Karpas-422 (cell line): ENCODE results near the gene DUSP8. TPM values are rescaled to one million over a fixed set of nuclear protein-coding genes. Genes with fewer than 3 reads are reported as not detected.

Source experiments
- DNase-seq: peaks from one replicate; pipeline ENCODE4 v3.0.0-alpha.2; 2015
- H2AFZ ChIP-seq: fragments of 200-600 bp; sonication (generic); 2 replicates; pipeline ENCODE4 v1.6.1; 2014; ENCODE audit warnings: antibody characterized with exemption, low read length, mixed read lengths
- H3K27ac ChIP-seq: fragments of 200-600 bp; sonication (generic); 2 replicates; pipeline ENCODE4 v1.5.1; 2014; ENCODE audit warnings: mild to moderate bottlenecking, low read length, moderate library complexity
- H3K27me3 ChIP-seq: fragments of 200-600 bp; sonication (generic); 2 replicates; pipeline ENCODE4 v1.6.1; 2014; ENCODE audit warnings: low read length, mixed read lengths
- H3K36me3 ChIP-seq: fragments of 200-600 bp; sonication (generic); 2 replicates; pipeline ENCODE4 v1.6.1; 2014; ENCODE audit warnings: low read length, mixed read lengths; ENCODE audit not compliant: insufficient read depth
- H3K4me1 ChIP-seq: fragments of 200-600 bp; sonication (generic); 2 replicates; pipeline ENCODE4 v1.6.1; 2014; ENCODE audit warnings: mild to moderate bottlenecking, low read length, mixed read lengths
- H3K4me2 ChIP-seq: fragments of 200-600 bp; sonication (generic); 2 replicates; pipeline ENCODE4 v1.6.1; 2014; ENCODE audit warnings: low read length, low read depth, mild to moderate bottlenecking; ENCODE audit not compliant: poor library complexity, severe bottlenecking
- H3K4me3 ChIP-seq: fragments of 200-600 bp; sonication (generic); 2 replicates; pipeline ENCODE4 v1.5.1; 2014; ENCODE audit warnings: mild to moderate bottlenecking, antibody characterized with exemption, low read length, mixed read lengths
- H3K79me2 ChIP-seq: fragments of 200-600 bp; sonication (generic); 2 replicates; pipeline ENCODE4 v1.6.1; 2014; ENCODE audit warnings: mild to moderate bottlenecking, low read length, mixed read lengths
- H3K9ac ChIP-seq: fragments of 200-600 bp; sonication (generic); 2 replicates; pipeline ENCODE4 v1.6.0; 2014; ENCODE audit warnings: low read length
- H3K9me2 ChIP-seq: fragments of 200-600 bp; sonication (generic), shearing (Covaris generic); replicated peaks from 2 replicates; pipeline ENCODE4 v1.6.0; 2014; ENCODE audit warnings: mild to moderate bottlenecking, low read length, moderate library complexity; ENCODE audit not compliant: insufficient read depth
- H3K9me3 ChIP-seq: fragments of 300-700, 200-600 bp; sonication (generic); 2 replicates; pipeline ENCODE4 v1.6.1; 2014; ENCODE audit warnings: low read length, mixed read lengths
- H4K20me1 ChIP-seq: fragments of 200-600 bp; sonication (generic); 2 replicates; pipeline ENCODE4 v1.6.1; 2014; ENCODE audit warnings: mild to moderate bottlenecking, antibody characterized with exemption, low read length, low read depth; ENCODE audit not compliant: insufficient read depth
- total RNA-seq: library from RNA; depleted of rRNA; stranded (reverse); fragments of >200 nt; shearing (Covaris generic); gene quantifications from 2 replicates; pipeline ENCODE4 v1.2.3, GENCODE V29; 2014; ENCODE audit warnings: low replicate concordance

DUSP8 gene
- total RNA-seq, 1 experiment from 2014 or later: not detected

DNA sequence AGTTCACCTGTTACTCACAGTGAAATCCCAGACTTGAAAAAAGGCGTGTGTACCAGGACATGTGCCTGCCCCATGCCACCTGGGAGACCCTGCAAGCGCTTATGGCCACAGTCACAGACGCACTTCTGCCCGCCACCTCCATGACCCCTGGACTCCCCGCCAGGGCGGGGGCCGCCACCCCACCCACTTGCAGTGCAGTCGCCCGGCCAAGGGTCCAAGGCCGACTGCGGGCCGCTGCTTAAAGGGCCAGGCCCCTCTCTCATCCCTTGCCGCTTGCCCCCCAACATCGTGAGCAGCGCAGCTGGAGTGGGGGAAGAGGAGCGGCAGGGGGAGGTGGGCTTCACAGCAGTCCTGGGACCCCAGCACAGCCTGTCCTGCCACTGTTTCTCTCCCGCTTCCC, 10.8 kb downstream of the DUSP8 start:
- Histone ChIP-seq H3K4me1 (no peaks in the 10 kb centered on the region), H3K27ac (no peak overlapping the region), H3K79me2 (no peaks in the 10 kb centered on the region), H3K9me2 (no peaks in the 10 kb centered on the region), H4K20me1 (peaks cover 8% of the 10 kb centered on the region; the same call in 1 of the 2 replicates), H3K4me2 (no peak overlapping the region), H3K27me3 (no peaks in the 10 kb centered on the region), H3K36me3 (no peaks in the 10 kb centered on the region), H3K9me3 (no peaks in the 10 kb centered on the region), H2AFZ (no peak overlapping the region), H3K9ac (no peak overlapping the region), H3K4me3 (no peak overlapping the region)
- no peak for DNase-seq

DNA sequence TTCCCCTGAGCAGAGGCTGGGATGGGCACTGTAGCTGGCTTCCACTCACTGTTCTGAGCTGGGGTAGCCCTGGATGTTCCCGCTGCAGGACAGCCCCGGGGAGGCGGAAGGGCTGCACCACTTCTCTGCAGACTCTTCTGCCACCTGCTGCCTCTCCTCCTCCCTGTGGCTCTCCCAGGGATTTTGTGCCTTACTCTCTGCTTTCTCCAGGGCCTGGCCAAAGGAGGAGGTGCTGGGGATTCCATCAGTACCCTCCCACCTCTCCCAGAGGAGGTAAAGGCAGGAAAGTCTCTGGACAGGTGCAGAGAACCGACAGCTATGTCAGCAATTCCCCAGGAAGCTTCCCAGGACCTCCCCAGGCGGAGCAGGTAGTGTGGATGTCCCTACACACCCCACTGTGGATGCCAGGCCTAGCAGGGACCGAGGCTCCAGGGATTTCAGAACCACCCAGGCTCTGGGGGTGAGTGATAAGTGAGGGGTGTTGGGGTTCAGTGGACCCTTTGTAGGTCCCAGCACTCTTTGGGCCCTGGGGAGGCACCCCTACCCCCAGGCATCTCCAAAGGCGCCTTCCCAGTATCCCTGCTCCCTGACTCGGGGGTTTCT, 11.3 kb downstream of the DUSP8 start:
- Histone ChIP-seq H3K9me2 (no peaks in the 10 kb centered on the region), H3K9ac (no peak overlapping the region), H3K27ac (no peak overlapping the region), H3K36me3 (no peaks in the 10 kb centered on the region), H4K20me1 (peaks cover 8% of the 10 kb centered on the region; the same call in 1 of the 2 replicates), H3K4me2 (no peak overlapping the region), H3K79me2 (no peaks in the 10 kb centered on the region), H3K27me3 (no peaks in the 10 kb centered on the region), H3K9me3 (no peaks in the 10 kb centered on the region), H3K4me3 (no peak overlapping the region), H3K4me1 (no peaks in the 10 kb centered on the region), H2AFZ (no peak overlapping the region)
- DNase-seq: no peak

- no peaks in the 10 kb centered on the region for H3K9me3 ChIP-seq
- no peak for DNase-seq
- no peak overlapping the region for H2AFZ ChIP-seq
- no peak overlapping the region for H3K9ac ChIP-seq
- no peaks in the 10 kb centered on the region for H3K79me2 ChIP-seq
- H3K4me2 ChIP-seq: no peak overlapping the region
- no peaks in the 10 kb centered on the region for H3K4me1 ChIP-seq
- no peak overlapping the region for H3K27ac ChIP-seq
- H3K4me3 ChIP-seq: no peak overlapping the region
- H3K9me2 ChIP-seq: no peaks in the 10 kb centered on the region
- peaks cover 7% of the 10 kb centered on the region; the same call in 1 of the 2 replicates for H4K20me1 ChIP-seq
- no peaks in the 10 kb centered on the region for H3K36me3 ChIP-seq
- no peaks in the 10 kb centered on the region for H3K27me3 ChIP-seq
These were observed 11.9 kb downstream of the DUSP8 start for GRCh38 chr11:1560002-1560648.

- H3K79me2 ChIP-seq: no peaks in the 10 kb centered on the region
- H3K36me3 ChIP-seq: no peaks in the 10 kb centered on the region
- no peaks in the 10 kb centered on the region for H3K9me2 ChIP-seq
- no peak overlapping the region for H3K4me3 ChIP-seq
- no peak overlapping the region for H3K27ac ChIP-seq
- H3K9me3 ChIP-seq: no peaks in the 10 kb centered on the region
- H3K9ac ChIP-seq: no peak overlapping the region
- peaks cover 5% of the 10 kb centered on the region; the same call in 1 of the 2 replicates for H4K20me1 ChIP-seq
- no peaks in the 10 kb centered on the region for H3K4me1 ChIP-seq
- H3K27me3 ChIP-seq: no peaks in the 10 kb centered on the region
- peak; percentile 54 for DNase-seq
- no peak overlapping the region for H2AFZ ChIP-seq
- no peak overlapping the region for H3K4me2 ChIP-seq
These were observed 12.7 kb downstream of the DUSP8 start for GRCh38 chr11:1559111-1559951.

DNA sequence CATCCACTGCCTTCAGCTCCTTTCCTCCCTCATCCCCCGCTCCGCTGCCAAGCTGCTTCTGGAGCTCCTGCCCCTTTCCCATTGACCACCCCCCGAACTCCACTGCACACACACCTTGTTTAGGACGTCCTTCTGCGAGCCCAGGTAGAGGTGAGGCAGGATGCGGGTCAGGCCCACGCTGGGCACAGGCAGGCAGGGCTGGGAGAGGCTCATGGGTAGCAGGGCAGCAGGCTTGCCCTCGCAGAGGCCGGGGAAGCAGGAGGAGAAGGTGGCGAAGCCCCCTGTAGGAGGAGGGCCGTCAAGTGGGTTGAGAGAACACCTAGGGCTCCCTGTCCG, 13.3 kb downstream of the DUSP8 start:
- H4K20me1 ChIP-seq: no peaks in the 10 kb centered on the region; the same call in 1 of the 2 replicates
- no peak overlapping the region for H3K27ac ChIP-seq
- H3K27me3 ChIP-seq: no peaks in the 10 kb centered on the region
- no peaks in the 10 kb centered on the region for H3K79me2 ChIP-seq
- H3K4me1 ChIP-seq: no peaks in the 10 kb centered on the region
- no peaks in the 10 kb centered on the region for H3K9me3 ChIP-seq
- no peak overlapping the region for H3K4me2 ChIP-seq
- H3K9me2 ChIP-seq: no peaks in the 10 kb centered on the region
- no peak overlapping the region for H2AFZ ChIP-seq
- H3K36me3 ChIP-seq: no peaks in the 10 kb centered on the region
- H3K4me3 ChIP-seq: no peak overlapping the region
- no peak overlapping the region for H3K9ac ChIP-seq
- DNase-seq: no peak

GRCh38 chr11:1557904-1558774, 13.9 kb downstream of the DUSP8 start:
- H3K4me2 ChIP-seq: no peak overlapping the region
- DNase-seq: no peak

GRCh38 chr11:1557051-1557884, 14.8 kb downstream of the DUSP8 start:
- Histone ChIP-seq H3K27ac (no peak overlapping the region), H3K9ac (no peak overlapping the region), H3K9me3 (no peaks in the 10 kb centered on the region), H3K9me2 (no peaks in the 10 kb centered on the region), H2AFZ (no peak overlapping the region), H3K27me3 (no peaks in the 10 kb centered on the region), H3K4me3 (no peak overlapping the region), H4K20me1 (no peaks in the 10 kb centered on the region; the same call in 1 of the 2 replicates), H3K4me2 (no peak overlapping the region), H3K4me1 (no peaks in the 10 kb centered on the region), H3K36me3 (no peaks in the 10 kb centered on the region), H3K79me2 (no peaks in the 10 kb centered on the region)
- DNase-seq: no peak

More at GRCh38 chr11:1557904-1558774, 13.9 kb downstream of the DUSP8 start:
- Histone ChIP-seq H3K4me3 (no peak overlapping the region), H4K20me1 (no peaks in the 10 kb centered on the region; the same call in 1 of the 2 replicates), H3K36me3 (no peaks in the 10 kb centered on the region), H3K9me2 (no peaks in the 10 kb centered on the region), H3K9me3 (no peaks in the 10 kb centered on the region), H3K27me3 (no peaks in the 10 kb centered on the region), H3K27ac (no peak overlapping the region), H3K4me1 (no peaks in the 10 kb centered on the region), H3K9ac (no peak overlapping the region), H3K79me2 (no peaks in the 10 kb centered on the region), H2AFZ (no peak overlapping the region)
